OCI-LY1 (cell line): Measurements from ENCODE around the gene CPSF7.
A peak's percentile ranks its signal among the peaks of the same experiment; 100 is the strongest.

Source experiments
- H2AFZ ChIP-seq: fragments of 200-600 bp; sonication (generic), shearing (Covaris generic); 2 replicates; pipeline ENCODE4 v1.6.0; 2014; ENCODE audit warnings: antibody characterized with exemption, mild to moderate bottlenecking, low read length
- H3F3A ChIP-seq: fragments of 200-600 bp; sonication (generic), shearing (Covaris generic); 2 replicates; pipeline ENCODE4 v1.6.0; 2014; ENCODE audit warnings: mild to moderate bottlenecking, antibody characterized with exemption, low read length, moderate library complexity; ENCODE audit not compliant: insufficient read depth
- H3K27ac ChIP-seq: fragments of 200-600 bp; sonication (generic); 2 replicates; pipeline ENCODE4 v1.5.1; 2014; ENCODE audit warnings: low read length, mixed run types, mild to moderate bottlenecking, low read depth; ENCODE audit not compliant: poor library complexity, severe bottlenecking
- H3K27me3 ChIP-seq: fragments of 200-600 bp; sonication (generic); 2 replicates; pipeline ENCODE4 v1.6.0; 2014; ENCODE audit warnings: antibody characterized with exemption, mild to moderate bottlenecking, low read length, moderate library complexity; ENCODE audit not compliant: insufficient read depth
- H3K36me3 ChIP-seq: fragments of 200-600 bp; sonication (generic); 2 replicates; pipeline ENCODE4 v1.6.1; 2014; ENCODE audit warnings: mild to moderate bottlenecking, antibody characterized with exemption, low read length, moderate library complexity, mixed read lengths; ENCODE audit not compliant: insufficient read depth
- H3K4me1 ChIP-seq: fragments of 200-600 bp; sonication (generic); 2 replicates; pipeline ENCODE4 v1.5.1; 2014; ENCODE audit warnings: mild to moderate bottlenecking, low read length, moderate library complexity; ENCODE audit not compliant: insufficient read depth, severe bottlenecking
- H3K4me2 ChIP-seq: fragments of 200-600 bp; sonication (generic), shearing (Covaris generic); 2 replicates; pipeline ENCODE4 v1.6.1; 2014; ENCODE audit warnings: low read length
- H3K4me3 ChIP-seq: fragments of 200-600 bp; sonication (generic); 2 replicates; pipeline ENCODE4 v1.5.1; 2014; ENCODE audit warnings: low read length, low read depth, mild to moderate bottlenecking, mixed read lengths; ENCODE audit not compliant: poor library complexity, severe bottlenecking
- H3K79me2 ChIP-seq: fragments of 200-600 bp; shearing (Covaris generic); 2 replicates; pipeline ENCODE4 v1.6.1; 2016; ENCODE audit warnings: mixed run types, low read length, mixed read lengths; ENCODE audit not compliant: insufficient read depth
- H3K9ac ChIP-seq: fragments of 200-600 bp; sonication (generic), shearing (Covaris generic); 2 replicates; pipeline ENCODE4 v1.6.1; 2014; ENCODE audit warnings: mild to moderate bottlenecking, low read length, mixed read lengths
- H3K9me2 ChIP-seq: fragments of 200-600 bp; sonication (generic), shearing (Covaris generic); 2 replicates; pipeline ENCODE4 v1.6.1; 2014; ENCODE audit warnings: low read depth, mild to moderate bottlenecking, low read length, mixed read lengths
- H3K9me3 ChIP-seq: fragments of 200-600 bp; shearing (Covaris generic); 2 replicates; pipeline ENCODE4 v1.6.1; 2014; ENCODE audit warnings: low read length, mixed read lengths
- H4K20me1 ChIP-seq: fragments of 200-600 bp; sonication (generic), shearing (Covaris generic); 2 replicates; pipeline ENCODE4 v1.6.0; 2016; ENCODE audit warnings: mild to moderate bottlenecking, low read length; ENCODE audit not compliant: insufficient read depth
- CTCF ChIP-seq: fragments of 200-600 bp; sonication (generic), shearing (Covaris generic); IDR thresholded peaks from 2 replicates; pipeline ENCODE4 v1.5.1; 2017; ENCODE audit warnings: mild to moderate bottlenecking, antibody characterized with exemption, low read length, moderate library complexity, mixed read lengths
- EZH2 ChIP-seq: fragments of 200-600 bp; sonication (generic), shearing (Covaris generic); IDR thresholded peaks from 2 replicates; pipeline ENCODE4 v1.8.0; 2017; ENCODE audit warnings: borderline replicate concordance, mixed run types, mild to moderate bottlenecking, antibody characterized with exemption, low read length, moderate library complexity, mixed read lengths

The CPSF7 gene

GRCh38 chr11:61401573-61401972, 28.2 kb downstream of the CPSF7 start:
- H3K27ac ChIP-seq: no peak overlapping the region
- H3K79me2 ChIP-seq: no peaks in the 10 kb centered on the region
- no peaks in the 10 kb centered on the region for H3K27me3 ChIP-seq
- no peaks in the 10 kb centered on the region for H3K9me2 ChIP-seq
- no peak overlapping the region for H2AFZ ChIP-seq
- TF ChIP-seq EZH2: no peak
- TF ChIP-seq CTCF: no peak
- peaks cover 73% of the 10 kb centered on the region for H3K36me3 ChIP-seq
- H4K20me1 ChIP-seq: no peaks in the 10 kb centered on the region
- H3K9ac ChIP-seq: no peak overlapping the region
- H3K4me1 ChIP-seq: no peaks in the 10 kb centered on the region
- no peak overlapping the region for H3K4me3 ChIP-seq
- H3K9me3 ChIP-seq: no peaks in the 10 kb centered on the region
- 0 out of 2 replicates have a peak, but pooled peaks cover 3% of the 10 kb centered on the region for H3F3A ChIP-seq
- H3K4me2 ChIP-seq: no peak overlapping the region

- TF ChIP-seq CTCF (no peak), EZH2 (no peak)
Measured at GRCh38 chr11:61401173-61401572, 28.6 kb downstream of the CPSF7 start.

GRCh38 chr11:61392981-61393595, 36.7 kb downstream of the CPSF7 start:
- peak overlapping the region; percentile 94 for H3K4me2 ChIP-seq
- H4K20me1 ChIP-seq: no peaks in the 10 kb centered on the region
- peaks cover 6% of the 10 kb centered on the region; the same call in 1 of the 2 replicates for H3K36me3 ChIP-seq
- H3K4me3 ChIP-seq: peak overlapping the region; percentile 66
- H3K79me2 ChIP-seq: no peaks in the 10 kb centered on the region
- no peaks in the 10 kb centered on the region for H3K9me2 ChIP-seq
- H3K9ac ChIP-seq: peak overlapping the region; percentile 67
- peaks cover 21% of the 10 kb centered on the region for H3K4me1 ChIP-seq
- H3K27me3 ChIP-seq: no peaks in the 10 kb centered on the region
- peak overlapping the region; percentile 71 for H3K27ac ChIP-seq
- peak overlapping the region; percentile 94; the same call in 1 of the 2 replicates for H2AFZ ChIP-seq
- TF ChIP-seq CTCF (peak; percentile 50), EZH2 (no peak)
- no peaks in the 10 kb centered on the region for H3K9me3 ChIP-seq
- no peaks in the 10 kb centered on the region for H3F3A ChIP-seq

More at GRCh38 chr11:61401173-61401572, 28.6 kb downstream of the CPSF7 start:
- Histone ChIP-seq H3K4me2 (no peak overlapping the region), H3K27ac (no peak overlapping the region), H2AFZ (no peak overlapping the region), H3K27me3 (no peaks in the 10 kb centered on the region), H3F3A (0 out of 2 replicates have a peak, but pooled peaks cover 3% of the 10 kb centered on the region), H3K9ac (no peak overlapping the region), H3K9me2 (no peaks in the 10 kb centered on the region), H3K79me2 (no peaks in the 10 kb centered on the region), H3K4me3 (no peak overlapping the region), H3K36me3 (peaks cover 69% of the 10 kb centered on the region), H3K9me3 (no peaks in the 10 kb centered on the region), H4K20me1 (no peaks in the 10 kb centered on the region), H3K4me1 (no peaks in the 10 kb centered on the region)
